IPS DF 6.9 (cell line): Measurements from ENCODE around the gene TMEM97.

Source experiments
- DNase-seq: peaks from one replicate; pipeline ENCODE4 v3.0.0-alpha.2; 2013; ENCODE audit warnings: low read depth, low spot score
- H3K27ac ChIP-seq: one replicate; pipeline ENCODE4 v1.5.1; 2013; ENCODE audit warnings: low read length, control low read depth
- H3K27me3 ChIP-seq: 2 replicates; pipeline ENCODE4 v1.6.1; 2013; ENCODE audit warnings: mild to moderate bottlenecking, low read length; ENCODE audit not compliant: control insufficient read depth, insufficient read depth
- H3K36me3 ChIP-seq: 2 replicates; pipeline ENCODE4 v1.6.1; 2013; ENCODE audit warnings: low read length; ENCODE audit not compliant: control insufficient read depth, insufficient read depth
- H3K4me1 ChIP-seq: 2 replicates; pipeline ENCODE4 v1.6.1; 2013; ENCODE audit warnings: low read length; ENCODE audit not compliant: control insufficient read depth, insufficient read depth
- H3K4me3 ChIP-seq: 2 replicates; pipeline ENCODE4 v1.5.1; 2013; ENCODE audit warnings: mild to moderate bottlenecking, low read length
- H3K9me3 ChIP-seq: 2 replicates; pipeline ENCODE4 v1.6.1; 2013; ENCODE audit warnings: low read length, inconsistent platforms; ENCODE audit not compliant: control insufficient read depth, insufficient read depth
- WGBS: extraction: QIAGEN DNeasy Blood & Tissue Kit; methylation state at CpG from one replicate; pipeline ENCODE4 v1.1.7; 2013; ENCODE audit warnings: mixed read lengths, missing lambda C conversion rate; ENCODE audit not compliant: insufficient read length, insufficient coverage; 5-methylcytosine and 5-hydroxymethylcytosine counted together

The TMEM97 gene

DNA sequence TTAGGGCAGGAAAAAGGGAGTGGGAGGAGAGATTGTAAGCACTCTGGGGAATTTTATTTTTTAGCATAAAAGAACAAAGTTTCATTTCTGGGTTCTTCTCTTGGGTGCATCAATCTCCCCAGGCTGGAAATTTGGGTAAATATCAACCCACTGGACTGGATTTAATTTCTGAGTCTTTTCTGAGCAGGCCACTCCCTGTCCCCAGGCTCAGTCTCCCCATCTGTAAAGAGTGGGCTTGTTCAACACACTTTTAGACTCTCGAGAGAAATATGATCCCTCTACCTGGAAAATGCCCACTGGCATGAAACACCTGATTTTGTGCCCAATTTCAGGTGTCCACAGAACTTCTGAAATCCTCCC is 51.7 kb downstream of the TMEM97 start:
- Histone ChIP-seq H3K4me3 (no peak overlapping the region), H3K27me3 (peaks cover 13% of the 10 kb centered on the region), H3K4me1 (peaks cover 9% of the 10 kb centered on the region), H3K9me3 (no peaks in the 10 kb centered on the region), H3K36me3 (no peaks in the 10 kb centered on the region), H3K27ac (no peak overlapping the region)
- no peak for DNase-seq
- WGBS: no CpG with 5 or more reads among the region's 1 CpG

DNA sequence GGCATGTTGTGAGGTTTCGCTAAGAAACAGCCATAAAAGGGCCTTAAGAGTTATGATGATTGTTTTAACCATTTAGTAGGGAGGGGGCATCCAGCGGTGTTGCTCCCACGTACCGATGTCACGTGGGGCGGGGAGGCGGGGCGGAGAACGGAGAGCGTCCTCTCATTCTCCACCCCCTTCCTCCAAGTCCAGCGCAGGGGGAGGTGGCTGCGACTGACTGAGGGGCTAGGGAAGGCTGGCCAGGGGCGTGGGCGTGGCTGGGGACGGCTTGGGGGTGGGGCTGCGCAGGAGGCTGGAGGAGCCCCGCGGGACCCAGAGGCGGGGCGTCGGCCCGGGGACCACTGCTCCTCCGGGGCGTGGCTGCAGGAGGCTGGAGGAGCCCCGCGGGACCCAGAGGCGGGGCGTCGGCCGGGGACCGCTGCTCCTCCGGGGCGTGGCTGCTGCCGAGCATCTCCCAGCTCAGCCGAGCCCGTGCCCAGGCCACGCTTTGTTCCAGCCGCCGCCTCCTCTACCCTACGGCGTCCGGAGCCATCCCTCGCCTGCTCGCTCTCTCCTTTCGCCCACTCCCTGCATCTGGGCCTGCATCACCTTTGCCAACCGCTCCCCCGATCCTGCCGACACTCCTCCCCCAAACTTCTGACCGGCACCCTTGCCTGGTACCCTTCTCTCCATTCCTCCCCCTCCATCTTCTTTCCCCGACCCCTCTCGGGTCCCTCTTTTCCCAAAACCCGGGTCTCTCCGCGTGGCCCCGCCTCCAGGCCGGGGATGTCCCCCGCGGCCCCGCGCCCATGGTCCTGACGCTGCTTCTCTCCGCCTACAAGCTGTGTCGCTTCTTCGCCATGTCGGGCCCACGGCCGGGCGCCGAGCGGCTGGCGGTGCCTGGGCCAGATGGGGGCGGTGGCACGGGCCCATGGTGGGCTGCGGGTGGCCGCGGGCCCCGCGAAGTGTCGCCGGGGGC is 52.5 kb downstream of the TMEM97 start, which contains the start of gene SARM1:
Gene SARM1, plus strand, starts transcription at position 450 of the 958 bp plus-strand sequence. Its CDS starts 339 bp downstream, at position 789.
- DNase-seq: peak; percentile 88

DNA sequence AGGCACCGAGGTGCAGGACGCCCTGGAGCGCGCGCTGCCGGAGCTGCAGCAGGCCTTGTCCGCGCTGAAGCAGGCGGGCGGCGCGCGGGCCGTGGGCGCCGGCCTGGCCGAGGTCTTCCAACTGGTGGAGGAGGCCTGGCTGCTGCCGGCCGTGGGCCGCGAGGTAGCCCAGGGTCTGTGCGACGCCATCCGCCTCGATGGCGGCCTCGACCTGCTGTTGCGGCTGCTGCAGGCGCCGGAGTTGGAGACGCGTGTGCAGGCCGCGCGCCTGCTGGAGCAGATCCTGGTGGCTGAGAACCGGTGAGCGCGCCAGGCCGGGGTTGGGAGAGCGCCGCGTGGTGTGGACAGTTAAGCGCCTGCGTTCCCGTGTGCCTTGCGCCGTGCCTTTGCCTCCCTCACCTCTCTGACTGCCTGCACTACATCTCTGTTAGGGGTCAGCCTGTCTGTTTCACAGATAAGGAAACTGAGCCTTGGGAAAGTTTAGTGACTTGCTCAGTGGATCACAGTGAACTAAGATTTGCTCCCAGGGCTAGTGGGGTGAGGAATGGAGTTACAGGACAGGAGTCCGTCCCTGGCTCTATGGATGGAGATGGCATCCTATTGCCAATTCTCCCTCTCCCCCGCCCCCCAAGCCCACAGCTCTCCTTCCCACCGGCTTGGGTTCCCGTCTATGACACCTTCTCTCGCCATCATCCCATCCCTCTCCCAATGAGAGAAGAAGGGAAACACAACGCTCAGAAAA is 53.4 kb downstream of the TMEM97 start:
- Histone ChIP-seq H3K4me1 (peaks cover 9% of the 10 kb centered on the region), H3K36me3 (no peaks in the 10 kb centered on the region), H3K4me3 (peak overlapping the region; percentile 61; the same call in 1 of the 2 replicates), H3K27ac (no peak overlapping the region), H3K27me3 (peaks cover 13% of the 10 kb centered on the region), H3K9me3 (no peaks in the 10 kb centered on the region)
- no CpG with 5 or more reads among the region's 53 CpGs for WGBS
- DNase-seq: no peak

More for the DNA sequence above, 52.5 kb downstream of the TMEM97 start, which contains the start of gene SARM1:
- Histone ChIP-seq H3K36me3 (no peaks in the 10 kb centered on the region), H3K27ac (no peak within 1 kb of the TSS), H3K4me1 (peaks cover 9% of the 10 kb centered on the region), H3K27me3 (peaks cover 13% of the 10 kb centered on the region), H3K9me3 (no peaks in the 10 kb centered on the region), H3K4me3 (peak within 1 kb of the TSS; percentile 61; the same call in 1 of the 2 replicates)
- WGBS: no CpG with 5 or more reads among the region's 80 CpGs

DNA sequence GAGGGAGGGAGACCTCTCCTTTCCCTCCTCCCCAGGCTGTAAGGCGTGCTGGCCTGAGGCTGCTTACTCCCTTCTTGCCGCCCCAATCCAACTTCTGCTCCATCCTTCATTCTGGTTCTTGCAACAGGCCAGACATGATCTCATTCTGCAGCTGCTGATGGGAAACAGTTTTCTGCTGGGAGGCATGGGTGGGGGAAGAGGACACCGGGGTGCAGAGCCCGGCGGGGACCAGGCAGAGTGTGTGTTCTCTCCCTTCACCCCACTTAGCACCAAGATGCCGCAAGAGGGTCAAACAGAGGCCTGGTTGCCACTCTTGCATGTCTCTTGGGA is 53.9 kb downstream of the TMEM97 start:
- Histone ChIP-seq H3K27ac (no peak overlapping the region), H3K4me1 (peaks cover 9% of the 10 kb centered on the region), H3K36me3 (no peaks in the 10 kb centered on the region), H3K4me3 (no peak overlapping the region), H3K9me3 (no peaks in the 10 kb centered on the region), H3K27me3 (peaks cover 13% of the 10 kb centered on the region)
- no CpG with 5 or more reads among the region's 6 CpGs for WGBS
- DNase-seq: no peak
